H1 (cell line): ENCODE data around the gene RPS6KA2. TPM values are rescaled to one million over a fixed set of nuclear protein-coding genes. Genes with fewer than 3 reads are reported as not detected.

Source experiments
- CTCF ChIA-PET: fragments of 300-600 bp; sonication (Branson Sonifier 250); formaldehyde crosslinking; loops from one replicate; lab custom pipeline; 2021; ENCODE audit not compliant: partially characterized antibody; lab: Charles Lee
- POLR2A ChIA-PET: fragments of 300-600 bp; sonication (Branson Sonifier 250); formaldehyde crosslinking; loops from one replicate; lab custom pipeline; 2021; ENCODE audit warnings: inconsistent platforms; ENCODE audit not compliant: partially characterized antibody; lab: Charles Lee
- DNase-seq, 2 experiments: peaks; one replicate each; pipeline versions ENCODE4 v3.0.0 to v3.0.0-alpha.2; 2010 to 2022; ENCODE audit warnings: low spot score in 2 of 2, low read depth in 1 of 2, mixed read lengths in 1 of 2
- FAIRE-seq: peaks from 2 replicates; lab custom pipeline; 2011; peaks lifted over from hg19 to GRCh38; lab: Jason Lieb, UNC
- H2AFZ ChIP-seq: 2 replicates; pipeline ENCODE4 v1.8.1; 2012; ENCODE audit warnings: low read length, inconsistent platforms
- H2AK5ac ChIP-seq: 2 replicates; pipeline ENCODE4 v1.6.1; 2013; ENCODE audit warnings: low read depth, low read length
- H2BK120ac ChIP-seq: replicated peaks from 2 replicates; pipeline ENCODE3; 2013; ENCODE audit warnings: low read depth, low read length, inconsistent platforms
- H2BK12ac ChIP-seq: 2 replicates; pipeline ENCODE4 v1.6.1; 2013; ENCODE audit warnings: low read depth, low read length
- H2BK15ac ChIP-seq: 2 replicates; pipeline ENCODE4 v1.6.1; 2013; ENCODE audit warnings: low read length
- H2BK20ac ChIP-seq: 2 replicates; pipeline ENCODE4 v1.6.1; 2013; ENCODE audit warnings: low read length
- H2BK5ac ChIP-seq: 2 replicates; pipeline ENCODE4 v1.6.1; 2013; ENCODE audit warnings: low read depth, low read length
- H3K14ac ChIP-seq: 2 replicates; pipeline ENCODE4 v1.6.1; 2013; ENCODE audit warnings: inconsistent platforms; ENCODE audit not compliant: insufficient read length
- H3K18ac ChIP-seq: 2 replicates; pipeline ENCODE4 v1.6.1; 2013; ENCODE audit warnings: low read length; ENCODE audit errors: extremely low read depth
- H3K23ac ChIP-seq: 2 replicates; pipeline ENCODE4 v1.6.1; 2013; ENCODE audit warnings: inconsistent platforms; ENCODE audit not compliant: insufficient read length
- H3K23me2 ChIP-seq: 2 replicates; pipeline ENCODE4 v1.6.1; 2013; ENCODE audit warnings: low read depth, low read length
- H3K27ac ChIP-seq: 2 replicates; pipeline ENCODE4 v1.6.1; 2011; ENCODE audit warnings: low read depth, low read length, inconsistent platforms
- H3K27me3 ChIP-seq, 4 experiments: replicated peaks in 1 of 4; 1 replicate in 1 of 4; 2 replicates in 3 of 4; pipeline versions ENCODE4 v1.6.1 to v1.8.1; 2011 to 2013; ENCODE audit warnings: low read length in 3 of 4, mild to moderate bottlenecking in 3 of 4, inconsistent platforms in 2 of 4, mixed read lengths in 2 of 4, moderate library complexity in 1 of 4; ENCODE audit not compliant: control insufficient read depth in 3 of 4, insufficient read depth in 3 of 4; ENCODE audit errors: extremely low read depth in 1 of 4
- H3K36me3 ChIP-seq, 4 experiments: 2 replicates each; pipeline versions ENCODE4 v1.6.1 to v1.8.1; 2011 to 2013; ENCODE audit warnings: mild to moderate bottlenecking in 4 of 4, low read length in 3 of 4, moderate library complexity in 2 of 4, control low read depth in 1 of 4, inconsistent platforms in 1 of 4; ENCODE audit not compliant: insufficient read depth in 4 of 4, control insufficient read depth in 2 of 4
- H3K4ac ChIP-seq: replicated peaks from 2 replicates; pipeline ENCODE3; 2013; ENCODE audit warnings: low read length, low read depth, mixed read lengths, inconsistent platforms; ENCODE audit not compliant: insufficient read length
- H3K4me1 ChIP-seq, 4 experiments: replicated peaks in 1 of 4; 1 replicate in 1 of 4; 2 replicates in 3 of 4; pipeline versions ENCODE4 v1.6.1 to v1.8.1; 2011 to 2013; ENCODE audit warnings: low read length in 3 of 4, inconsistent platforms in 2 of 4, mixed read lengths in 1 of 4; ENCODE audit not compliant: insufficient read depth in 4 of 4, control insufficient read depth in 3 of 4
- H3K4me2 ChIP-seq, 2 experiments: 2 replicates each; pipeline versions ENCODE4 v1.6.1 to v1.8.1; 2011 to 2013; ENCODE audit warnings: low read depth in 2 of 2, low read length in 2 of 2, control low read depth in 1 of 2, inconsistent platforms in 1 of 2, mild to moderate bottlenecking in 1 of 2; ENCODE audit not compliant: insufficient read depth in 1 of 2
- H3K4me3 ChIP-seq, 4 experiments: fragments of 200-600, 300-600 bp in 1 of 4; sonication (generic), shearing (Covaris generic), sonication (Bioruptor Twin) in 1 of 4; 2 replicates each; pipeline versions ENCODE4 v1.5.1 to v1.8.1; 2011 to 2016; ENCODE audit warnings: low read length in 4 of 4, low read depth in 3 of 4, control low read depth in 2 of 4, inconsistent platforms in 2 of 4, mild to moderate bottlenecking in 2 of 4, mixed read lengths in 1 of 4, moderate library complexity in 1 of 4; ENCODE audit not compliant: insufficient read depth in 2 of 4; ENCODE audit errors: extremely low read depth in 1 of 4
- H3K56ac ChIP-seq: replicated peaks from 2 replicates; pipeline ENCODE3; 2013; ENCODE audit warnings: low read depth, mild to moderate bottlenecking, mixed read lengths, low read length, inconsistent platforms; ENCODE audit not compliant: insufficient read length
- H3K79me1 ChIP-seq: 2 replicates; pipeline ENCODE4 v1.6.1; 2013; ENCODE audit warnings: low read depth, low read length, control low read depth
- H3K79me2 ChIP-seq, 2 experiments: 2 replicates each; pipeline versions ENCODE4 v1.6.1 to v1.8.1; 2012 to 2013; ENCODE audit warnings: low read length in 2 of 2, mild to moderate bottlenecking in 2 of 2, inconsistent platforms in 1 of 2; ENCODE audit not compliant: insufficient read depth in 2 of 2, control insufficient read depth in 1 of 2
- H3K9ac ChIP-seq, 4 experiments: replicated peaks in 1 of 4; 1 replicate in 1 of 4; 2 replicates in 3 of 4; pipeline versions ENCODE4 v1.6.1 to v1.8.1; 2011 to 2013; ENCODE audit warnings: low read depth in 3 of 4, low read length in 3 of 4, control low read depth in 2 of 4, mild to moderate bottlenecking in 2 of 4, moderate library complexity in 2 of 4, inconsistent platforms in 1 of 4; ENCODE audit errors: extremely low read depth in 1 of 4
- H3K9me3 ChIP-seq, 2 experiments: 2 replicates each; pipeline versions ENCODE4 v1.6.1 to v1.8.1; 2012 to 2013; ENCODE audit warnings: mild to moderate bottlenecking in 2 of 2, moderate library complexity in 2 of 2, control low read depth in 1 of 2, inconsistent platforms in 1 of 2, low read depth in 1 of 2, low read length in 1 of 2, mixed read lengths in 1 of 2; ENCODE audit not compliant: insufficient read depth in 2 of 2
- H4K20me1 ChIP-seq, 2 experiments: replicated peaks in 1 of 2; 2 replicates each; pipeline versions ENCODE3 to v1.8.1; 2011 to 2013; ENCODE audit warnings: inconsistent platforms in 2 of 2, low read length in 2 of 2, mild to moderate bottlenecking in 1 of 2; ENCODE audit not compliant: insufficient read depth in 2 of 2, control insufficient read depth in 1 of 2
- H4K5ac ChIP-seq: 2 replicates; pipeline ENCODE4 v1.6.1; 2013; ENCODE audit warnings: low read length, low read depth, mixed read lengths, inconsistent platforms; ENCODE audit not compliant: insufficient read length
- H4K8ac ChIP-seq: 2 replicates; pipeline ENCODE4 v1.8.0; 2013; ENCODE audit warnings: mild to moderate bottlenecking, moderate library complexity, low read length, inconsistent platforms; ENCODE audit not compliant: insufficient read depth; ENCODE audit errors: extremely low read depth
- H4K91ac ChIP-seq: replicated peaks from 2 replicates; pipeline ENCODE3; 2013; ENCODE audit warnings: low read length, mixed read lengths, inconsistent platforms; ENCODE audit not compliant: insufficient read length
- ASH2L ChIP-seq: fragments of 200-600, 300-600 bp; sonication (generic); IDR thresholded peaks from one replicate; pipeline ENCODE4 v1.7.1; 2017; ENCODE audit warnings: low read length
- CTCF ChIP-seq, 3 experiments: IDR thresholded peaks; 1 replicate in 2 of 3; 2 replicates in 1 of 3; pipeline versions ENCODE4 v1.5.1 to v1.6.1; 2011; ENCODE audit warnings: low read length in 3 of 3, mild to moderate bottlenecking in 3 of 3, inconsistent platforms in 2 of 3, low read depth in 1 of 3, moderate library complexity in 1 of 3; ENCODE audit not compliant: insufficient read depth in 1 of 3; ENCODE audit errors: control extremely low read depth in 1 of 3
- RNF2 ChIP-seq: fragments of 200-900, 300-1000 bp; sonication (generic); IDR thresholded peaks from 2 replicates; pipeline ENCODE4 v1.7.1; 2016; ENCODE audit warnings: borderline replicate concordance, low read depth, mild to moderate bottlenecking, antibody characterized with exemption, low read length; ENCODE audit not compliant: poor library complexity, severe bottlenecking; ENCODE audit errors: missing control alignments
- SRF ChIP-seq: IDR thresholded peaks from 2 replicates; pipeline ENCODE4 v1.6.1; 2011; ENCODE audit warnings: mild to moderate bottlenecking, low read depth, low read length, moderate library complexity
- WGBS, 2 experiments: shearing (Covaris generic) in 1 of 2; methylation state at CpG; one replicate each; pipeline versions ENCODE4 v1.1.6 to v1.1.7; 2013 to 2015; ENCODE audit warnings: low lambda C conversion rate in 2 of 2, mixed read lengths in 2 of 2, inconsistent platforms in 1 of 2, low coverage in 1 of 2, missing lambda C conversion rate in 1 of 2; ENCODE audit not compliant: insufficient replicate concordance in 2 of 2, insufficient coverage in 1 of 2, insufficient read length in 1 of 2; ENCODE audit errors: extremely low coverage in 1 of 2, missing lambda C conversion rate in 1 of 2; 5-methylcytosine and 5-hydroxymethylcytosine counted together
- polyA plus RNA-seq, 7 experiments: library from polyadenylated mRNA; depleted of rRNA in 3 of 7; stranded (reverse) in 5 of 7; unstranded in 2 of 7; fragments of >200 nt in 5 of 7; fragments of 200-250 nt in 2 of 7; gene quantifications; 1 replicate in 5 of 7; 2 replicates in 1 of 7; 4 replicates in 1 of 7; pipeline versions ENCODE4 v1.2.1 to v1.2.3, GENCODE V29; 2011 to 2013; ENCODE audit warnings: missing spikeins in 2 of 7, mixed read lengths in 2 of 7
- total RNA-seq: library from RNA; stranded (reverse); fragmentation: NEBNext Ultra II Directional; extraction: Animal tissue kit (Norgen Biotek cat#: 25700); gene quantifications from 2 replicates; pipeline ENCODE4 v1.2.1, GENCODE V29; 2021

The RPS6KA2 gene
- total and polyA plus RNA-seq, 2 of the 8 experiments (the other 6 are each of a cell fraction or from before 2014, with no cell fraction given): 8.8 to 25.7 TPM

DNA sequence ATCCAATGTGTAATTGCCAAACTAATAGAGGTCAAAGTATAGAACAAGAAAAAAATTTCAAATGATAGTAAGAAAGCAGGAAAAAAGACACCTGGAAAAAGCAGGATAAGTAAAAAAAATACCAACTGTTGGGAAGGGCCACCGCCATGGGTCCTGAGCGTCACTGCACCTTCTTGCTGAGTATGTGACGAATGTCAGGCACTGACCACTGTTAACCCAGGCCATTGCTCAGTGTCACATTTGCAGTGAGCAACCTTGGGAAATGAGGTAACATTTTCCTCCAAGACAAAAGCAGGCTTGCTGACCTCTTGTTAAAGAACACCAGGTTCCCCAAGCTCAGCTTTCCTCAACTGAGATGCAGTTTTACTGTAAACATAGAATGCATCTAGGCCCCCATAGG is 15.6 kb upstream of the RPS6KA2 start:
- Histone ChIP-seq H4K20me1 (peaks cover 0 to under 1% of the 10 kb centered on the region in 2 experiments), H3K4me2 (no peak overlapping the region), H3K23ac (no peak overlapping the region), H2BK20ac (no peak overlapping the region), H3K23me2 (0 out of 2 replicates have a peak, but pooled peaks cover 1% of the 10 kb centered on the region), H3K4me3 (no peak overlapping the region), H2AFZ (no peak overlapping the region), H3K56ac (no peak overlapping the region), H3K18ac (no peak overlapping the region), H4K91ac (no peak overlapping the region), H3K27ac (no peak overlapping the region), H2BK120ac (no peak overlapping the region), H2BK15ac (no peak overlapping the region), H3K79me1 (no peaks in the 10 kb centered on the region), H3K14ac (no peak overlapping the region), H3K4ac (no peak overlapping the region), H4K5ac (no peak overlapping the region), H3K4me1 (peaks cover 2 to 8% (median 6%) of the 10 kb centered on the region in 4 experiments; a peak in 4 of 7 replicates), H3K9me3 (0 out of 4 replicates have a peak, but pooled peaks cover 0 to under 1% of the 10 kb centered on the region in 2 experiments), H4K8ac (no peak overlapping the region), H2BK5ac (no peak overlapping the region), H3K9ac (no peak overlapping the region), H3K27me3 (no peaks in the 10 kb centered on the region), H3K79me2 (no peaks in the 10 kb centered on the region), H3K36me3 (peaks cover 0 to 1% (median 0%) of the 10 kb centered on the region in 4 experiments; a peak in 1 of 8 replicates), H2AK5ac (no peak overlapping the region), H2BK12ac (no peak overlapping the region)
- TF ChIP-seq SRF: no peak
- no peak for TF ChIP-seq RNF2
- TF ChIP-seq CTCF (IDR thresholded peaks at IDR 0.05; ENCODE audit: control extremely low read depth in 1 of 3, insufficient read depth in 1 of 3, low read depth in 1 of 3, low read length in 3 of 3): no peak
- no peak for TF ChIP-seq ASH2L
- POLR2A ChIA-PET: interaction anchor here (1.3 kb wide), 1 partner anchor 16 kb away, joined by 3 read pairs; no protein-coding TSS in a partner anchor
- DNase-seq: no peak
- no peak for FAIRE-seq
- CTCF ChIA-PET: no interaction called here
- 87% methylated on average over 3 of the region's 3 CpGs; no CpG with 5 or more reads in 1 of the 2 experiments for WGBS, 2 experiments
